LNCaP clone FGC (cell line): Measurements from ENCODE around the gene LAMC1.

Source experiments
- DNase-seq: peaks from one replicate; pipeline ENCODE4 v3.0.0-alpha.2; 2011; ENCODE audit warnings: low read depth
- H3K4me3 ChIP-seq: 2 replicates; pipeline ENCODE4 v1.5.1; 2011; ENCODE audit warnings: mild to moderate bottlenecking, low read depth, low read length, control low read depth
- CTCF ChIP-seq: IDR thresholded peaks from 2 replicates; pipeline ENCODE4 v1.5.1; 2012; ENCODE audit warnings: mild to moderate bottlenecking; ENCODE audit not compliant: control insufficient read depth, insufficient read depth; ENCODE audit errors: extremely low read depth

Gene LAMC1

GRCh38 chr1:183079712-183080388 lies 56.6 kb downstream of the LAMC1 start:
- H3K4me3 ChIP-seq = no peak overlapping the region
- no peak for DNase-seq
- TF ChIP-seq CTCF = no peak

- DNase-seq = no peak
- H3K4me3 ChIP-seq = no peak overlapping the region
- TF ChIP-seq CTCF = no peak
Observed at GRCh38 chr1:183080406-183080805, 57.2 kb downstream of the LAMC1 start.

GRCh38 chr1:183081402-183082120 lies 58.3 kb downstream of the LAMC1 start:
- no peak for TF ChIP-seq CTCF
- DNase-seq = no peak
- no peak overlapping the region for H3K4me3 ChIP-seq

- H3K4me3 ChIP-seq = no peak overlapping the region
- no peak for TF ChIP-seq CTCF
- no peak for DNase-seq
Observed at GRCh38 chr1:183082650-183083049, 59.4 kb downstream of the LAMC1 start.

- DNase-seq = peak; percentile 63
- TF ChIP-seq CTCF = no peak
- no peak overlapping the region for H3K4me3 ChIP-seq
Observed at GRCh38 chr1:183087001-183087400, 63.8 kb downstream of the LAMC1 start.

GRCh38 chr1:183089025-183089639 lies 65.9 kb downstream of the LAMC1 start:
- DNase-seq = peak; percentile 96
- TF ChIP-seq CTCF = no peak
- no peak overlapping the region for H3K4me3 ChIP-seq
